ENCODE measurements around the gene NTNG1. TPM values are rescaled to one million over a fixed set of nuclear protein-coding genes. Genes with fewer than 3 reads are reported as not detected.
A peak's percentile ranks its signal among the peaks of the same experiment; 100 is the strongest.

Gene NTNG1
- total RNA-seq, 1 experiment from 2014 or later, result not detected

GRCh38 chr1:107181253-107181969 lies 40.6 kb downstream of the NTNG1 start:
- DNase-seq (ENCODE audit: low read depth, low spot score), result no peak
- in situ Hi-C loops (cut with HindIII; ENCODE audit: low pct_unique_long_range_greater_than_20kb, low sequenced_read_pairs), result no loop called here

GRCh38 chr1:107183011-107183410 lies 42.2 kb downstream of the NTNG1 start:
- in situ Hi-C loops (cut with HindIII; ENCODE audit: low pct_unique_long_range_greater_than_20kb, low sequenced_read_pairs), result no loop called here

GRCh38 chr1:107184888-107185287 lies 44.0 kb downstream of the NTNG1 start:
- no peak for DNase-seq (ENCODE audit: low read depth, low spot score)

More at GRCh38 chr1:107183011-107183410, 42.2 kb downstream of the NTNG1 start:
- no peak for DNase-seq (ENCODE audit: low read depth, low spot score)

GRCh38 chr1:107187399-107187798 lies 46.6 kb downstream of the NTNG1 start:
- no peak for DNase-seq (ENCODE audit: low read depth, low spot score)
- in situ Hi-C loops (cut with HindIII; ENCODE audit: low pct_unique_long_range_greater_than_20kb, low sequenced_read_pairs), result no loop called here

More at GRCh38 chr1:107184888-107185287, 44.0 kb downstream of the NTNG1 start:
- in situ Hi-C loops (cut with HindIII; ENCODE audit: low pct_unique_long_range_greater_than_20kb, low sequenced_read_pairs), result no loop called here

- in situ Hi-C loops (cut with HindIII; ENCODE audit: low pct_unique_long_range_greater_than_20kb, low sequenced_read_pairs), result no loop called here
These were observed 47.3 kb downstream of the NTNG1 start for GRCh38 chr1:107188160-107188559.

GRCh38 chr1:107194380-107194779 lies 53.5 kb downstream of the NTNG1 start:
- DNase-seq (ENCODE audit: low read depth, low spot score), result no peak
- in situ Hi-C loops (cut with HindIII; ENCODE audit: low pct_unique_long_range_greater_than_20kb, low sequenced_read_pairs), result no loop called here

More at GRCh38 chr1:107188160-107188559, 47.3 kb downstream of the NTNG1 start:
- no peak for DNase-seq (ENCODE audit: low read depth, low spot score)

GRCh38 chr1:107195476-107195875 lies 54.6 kb downstream of the NTNG1 start:
- in situ Hi-C loops (cut with HindIII; ENCODE audit: low pct_unique_long_range_greater_than_20kb, low sequenced_read_pairs), result no loop called here

GRCh38 chr1:107196973-107197562 lies 56.2 kb downstream of the NTNG1 start:
- in situ Hi-C loops (cut with HindIII; ENCODE audit: low pct_unique_long_range_greater_than_20kb, low sequenced_read_pairs), result no loop called here

More at GRCh38 chr1:107195476-107195875, 54.6 kb downstream of the NTNG1 start:
- no peak for DNase-seq (ENCODE audit: low read depth, low spot score)

GRCh38 chr1:107198561-107198960 lies 57.7 kb downstream of the NTNG1 start:
- no peak for DNase-seq (ENCODE audit: low read depth, low spot score)

More at GRCh38 chr1:107196973-107197562, 56.2 kb downstream of the NTNG1 start:
- DNase-seq (ENCODE audit: low read depth, low spot score), result peak; percentile 73

GRCh38 chr1:107200631-107201030 lies 59.8 kb downstream of the NTNG1 start:
- DNase-seq (ENCODE audit: low read depth, low spot score), result no peak
- in situ Hi-C loops (cut with HindIII; ENCODE audit: low pct_unique_long_range_greater_than_20kb, low sequenced_read_pairs), result no loop called here

More at GRCh38 chr1:107198561-107198960, 57.7 kb downstream of the NTNG1 start:
- in situ Hi-C loops (cut with HindIII; ENCODE audit: low pct_unique_long_range_greater_than_20kb, low sequenced_read_pairs), result no loop called here

GRCh38 chr1:107202007-107202406 lies 61.2 kb downstream of the NTNG1 start:
- DNase-seq (ENCODE audit: low read depth, low spot score), result no peak
- in situ Hi-C loops (cut with HindIII; ENCODE audit: low pct_unique_long_range_greater_than_20kb, low sequenced_read_pairs), result no loop called here

GRCh38 chr1:107213225-107213624 lies 72.4 kb downstream of the NTNG1 start:
- no peak for DNase-seq (ENCODE audit: low read depth, low spot score)
- in situ Hi-C loops (cut with HindIII; ENCODE audit: low pct_unique_long_range_greater_than_20kb, low sequenced_read_pairs), result no loop called here

GRCh38 chr1:107220036-107220435 lies 79.2 kb downstream of the NTNG1 start:
- in situ Hi-C loops (cut with HindIII; ENCODE audit: low pct_unique_long_range_greater_than_20kb, low sequenced_read_pairs), result no loop called here
- no peak for DNase-seq (ENCODE audit: low read depth, low spot score)

GRCh38 chr1:107225706-107226105 lies 84.9 kb downstream of the NTNG1 start:
- in situ Hi-C loops (cut with HindIII; ENCODE audit: low pct_unique_long_range_greater_than_20kb, low sequenced_read_pairs), result no loop called here
- no peak for DNase-seq (ENCODE audit: low read depth, low spot score)

GRCh38 chr1:107228704-107229371 lies 88.0 kb downstream of the NTNG1 start:
- DNase-seq (ENCODE audit: low read depth, low spot score), result no peak
- in situ Hi-C loops (cut with HindIII; ENCODE audit: low pct_unique_long_range_greater_than_20kb, low sequenced_read_pairs), result no loop called here

- no peak for DNase-seq (ENCODE audit: low read depth, low spot score)
- in situ Hi-C loops (cut with HindIII; ENCODE audit: low pct_unique_long_range_greater_than_20kb, low sequenced_read_pairs), result no loop called here
These were observed 88.9 kb downstream of the NTNG1 start for GRCh38 chr1:107229711-107230110.

- no peak for DNase-seq (ENCODE audit: low read depth, low spot score)
- in situ Hi-C loops (cut with HindIII; ENCODE audit: low pct_unique_long_range_greater_than_20kb, low sequenced_read_pairs), result no loop called here
These were observed 89.3 kb downstream of the NTNG1 start for GRCh38 chr1:107230121-107230520.

- in situ Hi-C loops (cut with HindIII; ENCODE audit: low pct_unique_long_range_greater_than_20kb, low sequenced_read_pairs), result no loop called here
- DNase-seq (ENCODE audit: low read depth, low spot score), result no peak
These were observed 90.5 kb downstream of the NTNG1 start for GRCh38 chr1:107231291-107231690.
